GM13977 (cell line): ENCODE data around the gene TEAD1.

Experiments used
- DNase-seq: peaks from one replicate; pipeline ENCODE4 v3.0.0; 2012; ENCODE audit warnings: low spot score
- in situ Hi-C: fragments of 300-500 bp; cut with MboI; formaldehyde crosslinking; loops from one replicate; pipeline ENCODE4 v1.12.0; 2022; ENCODE audit warnings: low sequenced_read_pairs, low pct_unique_long_range_greater_than_20kb, mixed read lengths, inconsistent platforms; ENCODE audit not compliant: unreplicated experiment
- TF ChIP-seq, protein P1 (sequence below): IDR thresholded peaks from 2 replicates; pipeline ENCODE4 v1.5.1; 2012; ENCODE audit warnings: mild to moderate bottlenecking, control low read depth; ENCODE audit not compliant: insufficient read depth; ENCODE audit errors: extremely low read depth, missing control alignments

The TEAD1 gene

GRCh38 chr11:12725863-12726682 is 51.9 kb downstream of the TEAD1 start:
- in situ Hi-C loops, result no loop called here
- DNase-seq, result no peak
- TF ChIP-seq, protein P1, sequence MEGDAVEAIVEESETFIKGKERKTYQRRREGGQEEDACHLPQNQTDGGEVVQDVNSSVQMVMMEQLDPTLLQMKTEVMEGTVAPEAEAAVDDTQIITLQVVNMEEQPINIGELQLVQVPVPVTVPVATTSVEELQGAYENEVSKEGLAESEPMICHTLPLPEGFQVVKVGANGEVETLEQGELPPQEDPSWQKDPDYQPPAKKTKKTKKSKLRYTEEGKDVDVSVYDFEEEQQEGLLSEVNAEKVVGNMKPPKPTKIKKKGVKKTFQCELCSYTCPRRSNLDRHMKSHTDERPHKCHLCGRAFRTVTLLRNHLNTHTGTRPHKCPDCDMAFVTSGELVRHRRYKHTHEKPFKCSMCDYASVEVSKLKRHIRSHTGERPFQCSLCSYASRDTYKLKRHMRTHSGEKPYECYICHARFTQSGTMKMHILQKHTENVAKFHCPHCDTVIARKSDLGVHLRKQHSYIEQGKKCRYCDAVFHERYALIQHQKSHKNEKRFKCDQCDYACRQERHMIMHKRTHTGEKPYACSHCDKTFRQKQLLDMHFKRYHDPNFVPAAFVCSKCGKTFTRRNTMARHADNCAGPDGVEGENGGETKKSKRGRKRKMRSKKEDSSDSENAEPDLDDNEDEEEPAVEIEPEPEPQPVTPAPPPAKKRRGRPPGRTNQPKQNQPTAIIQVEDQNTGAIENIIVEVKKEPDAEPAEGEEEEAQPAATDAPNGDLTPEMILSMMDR, result no peak

DNA sequence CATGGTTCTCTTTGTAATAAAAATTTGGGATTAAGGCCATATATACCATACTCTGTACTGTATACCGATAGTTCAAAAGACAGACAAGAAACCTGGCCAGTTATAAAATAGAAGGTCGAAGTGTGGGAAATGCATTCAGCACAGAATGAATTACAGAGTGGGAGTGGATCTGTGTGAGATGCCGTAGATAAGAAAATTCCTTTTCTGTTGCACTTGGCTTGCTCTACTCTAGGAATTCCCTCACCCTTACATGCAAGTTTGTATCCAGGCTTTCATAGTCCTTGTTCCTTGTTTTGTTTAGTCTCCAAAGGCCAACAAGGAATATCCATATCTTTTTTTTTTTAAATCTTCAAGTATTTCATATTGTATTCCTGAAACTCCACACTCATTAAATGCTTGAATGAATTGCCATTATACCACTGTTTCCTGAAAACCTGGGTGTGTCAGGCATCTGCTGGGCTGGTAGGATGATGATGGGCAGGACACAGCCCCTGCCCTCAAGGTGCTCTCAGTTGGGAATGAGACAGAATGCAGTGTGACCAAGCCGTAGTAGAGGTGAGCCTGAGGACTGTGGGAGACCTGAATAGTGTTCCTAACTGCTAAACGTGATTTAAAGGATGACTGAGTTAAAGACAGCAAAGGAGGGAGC is 53.5 kb downstream of the TEAD1 start:
- no peak for DNase-seq
- in situ Hi-C loops, result no loop called here
- TF ChIP-seq, protein P1, result no peak

GRCh38 chr11:12728417-12728816 is 54.2 kb downstream of the TEAD1 start:
- TF ChIP-seq, protein P1, result no peak
- DNase-seq, result no peak
- in situ Hi-C loops, result no loop called here

DNA sequence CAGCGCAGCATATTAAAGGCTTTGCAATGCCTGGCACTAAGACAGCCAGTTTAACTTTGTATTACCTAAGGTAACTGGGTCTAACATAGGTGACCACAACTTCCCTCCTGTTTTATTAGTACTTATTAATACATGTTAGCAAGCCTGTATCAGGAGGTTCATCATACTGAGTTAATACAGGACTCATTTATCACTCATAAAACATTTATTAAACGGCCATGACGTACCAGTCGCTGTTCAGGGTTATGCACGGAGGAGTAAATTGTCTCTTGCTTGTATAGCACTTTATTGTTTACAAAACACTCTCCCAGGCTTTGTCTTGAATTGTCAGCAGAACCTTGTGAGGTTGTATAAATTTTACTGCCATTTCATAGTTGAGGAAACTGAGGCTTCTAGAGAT is 55.7 kb downstream of the TEAD1 start:
- TF ChIP-seq, protein P1, result no peak
- in situ Hi-C loops, result no loop called here

GRCh38 chr11:12731841-12732336 is 57.7 kb downstream of the TEAD1 start:
- DNase-seq, result no peak
- TF ChIP-seq, protein P1, result no peak
- in situ Hi-C loops, result no loop called here

More for the DNA sequence above, 55.7 kb downstream of the TEAD1 start:
- DNase-seq, result no peak

- TF ChIP-seq, protein P1, result no peak
- in situ Hi-C loops, result no loop called here
- DNase-seq, result no peak
Measured at GRCh38 chr11:12733091-12733490, 58.9 kb downstream of the TEAD1 start.
